Psoas muscle (tissue), 8 donors: Measurements from ENCODE around the gene MYDGF. TPM values are rescaled to one million over a fixed set of nuclear protein-coding genes. Genes with fewer than 3 reads are reported as not detected.

ENCODE experiments used
- ATAC-seq, 4 donors: fragments of 200-7000 bp; cut with Tn5 transposase; one replicate each; pipeline ENCODE4 v1.9.1; 2020; ENCODE audit warnings: moderate library complexity in 3 of 4, mild to moderate bottlenecking in 2 of 4
- DNase-seq, 2 donors: peaks; one replicate each; pipeline ENCODE4 v3.0.0-alpha.2; 2020
- H3K27ac ChIP-seq: fragments of 200-600 bp; one replicate; pipeline ENCODE4 v1.8.0; 2022
- H3K27me3 ChIP-seq, 3 donors: fragments of 200-600 bp in 1 of 3; one replicate each; pipeline versions ENCODE4 v1.6.1 to v1.8.0; 2013 to 2022; ENCODE audit warnings: low read length in 2 of 3, mild to moderate bottlenecking in 2 of 3, moderate library complexity in 1 of 3; ENCODE audit not compliant: insufficient read depth in 3 of 3
- H3K36me3 ChIP-seq, 2 donors: fragments of 200-600 bp in 1 of 2; one replicate each; pipeline versions ENCODE4 v1.6.1 to v1.8.0; 2013 to 2022; ENCODE audit warnings: low read depth in 1 of 2, mild to moderate bottlenecking in 1 of 2, moderate library complexity in 1 of 2; ENCODE audit not compliant: insufficient read depth in 1 of 2
- H3K4me1 ChIP-seq: fragments of 200-600 bp; one replicate; pipeline ENCODE4 v1.8.0; 2022
- H3K4me3 ChIP-seq: fragments of 200-600 bp; one replicate; pipeline ENCODE4 v1.8.0; 2022; ENCODE audit warnings: mild to moderate bottlenecking
- H3K9me3 ChIP-seq: fragments of 200-600 bp; one replicate; pipeline ENCODE4 v1.8.0; 2022
- WGBS, 3 donors: extraction: QIAGEN DNeasy Blood & Tissue Kit; methylation state at CpG; one replicate each; pipeline versions ENCODE4 v1.1.6 to v1.1.7; 2013; 5-methylcytosine and 5-hydroxymethylcytosine counted together
- intact Hi-C, 2 donors: fragments of 100-400 bp; cut with DNase I; formaldehyde crosslinking; loops; one replicate each; pipeline versions ENCODE4 v1.11.0 to v1.14.2; 2022
- polyA plus RNA-seq, 3 donors: library from polyadenylated mRNA; stranded (reverse); fragments of 200-250 nt; gene quantifications; one replicate each; pipeline ENCODE4 v1.2.3, GENCODE V29; 2013
- total RNA-seq, 4 donors: library from RNA; stranded (reverse); fragmentation: NEBNext Ultra II Directional in 2 of 4; extraction: Animal tissue kit (Norgen Biotek cat#: 25700) in 2 of 4; gene quantifications; one replicate each; pipeline versions ENCODE4 v1.2.1 to v1.2.4, GENCODE V29; 2021 to 2023
- TF ChIP-seq, protein P1 (sequence below): fragments of 200-600 bp; IDR thresholded peaks from one replicate; pipeline ENCODE4 v1.8.0; 2022; ENCODE audit warnings: antibody characterized with exemption
- donor health status: healthy with polysubstance abuse.
- donor health status: DM: no; HTN: no; CAD: no; lungs with moderate emphysema.
- donor health status: Bipolar disorder and iron deficiency.
- donor health status: healthy.
- donor health status: DM: yes; HTN: yes; CAD: no.
- donor health status: DM: no; HTN: no; CAD: no.
- donor health status: DM: no; HTN: no; CAD: no.
- donor health status: DM: yes; HTN: yes; CAD: no.

Gene MYDGF
- total and polyA plus RNA-seq, 7 donors: 11.4 to 164 (median 23.9) TPM

DNA sequence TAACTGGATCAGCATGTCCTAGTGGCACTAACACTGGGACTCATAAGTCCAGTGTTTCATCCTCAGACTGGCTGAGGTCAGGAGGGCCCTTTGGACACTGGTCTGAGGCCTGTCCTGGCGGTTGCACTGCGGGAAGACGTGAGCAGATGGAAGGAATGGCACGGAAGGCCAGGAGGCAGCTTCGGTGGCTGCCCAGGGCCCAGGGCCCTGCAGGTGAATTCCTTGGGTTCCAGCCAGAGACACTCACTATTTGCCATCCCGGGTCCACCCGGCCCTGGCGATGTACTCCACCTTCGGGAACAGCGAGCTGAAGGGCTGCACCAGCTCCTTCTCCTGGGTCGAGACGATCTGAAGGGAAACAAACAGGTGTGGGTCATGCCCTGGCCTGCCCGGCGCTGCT lies 27.2 kb upstream of the MYDGF start:
- H3K36me3 ChIP-seq: peaks cover 10 to 74% of the 10 kb centered on the region in 2 donors
- peak in 1 of 2 donors; percentile 61 for DNase-seq
- TF ChIP-seq, protein P1, sequence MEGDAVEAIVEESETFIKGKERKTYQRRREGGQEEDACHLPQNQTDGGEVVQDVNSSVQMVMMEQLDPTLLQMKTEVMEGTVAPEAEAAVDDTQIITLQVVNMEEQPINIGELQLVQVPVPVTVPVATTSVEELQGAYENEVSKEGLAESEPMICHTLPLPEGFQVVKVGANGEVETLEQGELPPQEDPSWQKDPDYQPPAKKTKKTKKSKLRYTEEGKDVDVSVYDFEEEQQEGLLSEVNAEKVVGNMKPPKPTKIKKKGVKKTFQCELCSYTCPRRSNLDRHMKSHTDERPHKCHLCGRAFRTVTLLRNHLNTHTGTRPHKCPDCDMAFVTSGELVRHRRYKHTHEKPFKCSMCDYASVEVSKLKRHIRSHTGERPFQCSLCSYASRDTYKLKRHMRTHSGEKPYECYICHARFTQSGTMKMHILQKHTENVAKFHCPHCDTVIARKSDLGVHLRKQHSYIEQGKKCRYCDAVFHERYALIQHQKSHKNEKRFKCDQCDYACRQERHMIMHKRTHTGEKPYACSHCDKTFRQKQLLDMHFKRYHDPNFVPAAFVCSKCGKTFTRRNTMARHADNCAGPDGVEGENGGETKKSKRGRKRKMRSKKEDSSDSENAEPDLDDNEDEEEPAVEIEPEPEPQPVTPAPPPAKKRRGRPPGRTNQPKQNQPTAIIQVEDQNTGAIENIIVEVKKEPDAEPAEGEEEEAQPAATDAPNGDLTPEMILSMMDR: no peak
- 51 to 78% (median 65%) methylated on average over 14 of the region's 14 CpGs for WGBS, 3 donors
- intact Hi-C loops: no loop called here
- H3K4me3 ChIP-seq: no peak overlapping the region
- no peaks in the 10 kb centered on the region for H3K27me3 ChIP-seq
- no peaks in the 10 kb centered on the region for H3K9me3 ChIP-seq
- H3K27ac ChIP-seq: peak overlapping the region; percentile 95
- ATAC-seq: peak in 1 of 4 donors; percentile 6
- H3K4me1 ChIP-seq: peaks cover 51% of the 10 kb centered on the region

DNA sequence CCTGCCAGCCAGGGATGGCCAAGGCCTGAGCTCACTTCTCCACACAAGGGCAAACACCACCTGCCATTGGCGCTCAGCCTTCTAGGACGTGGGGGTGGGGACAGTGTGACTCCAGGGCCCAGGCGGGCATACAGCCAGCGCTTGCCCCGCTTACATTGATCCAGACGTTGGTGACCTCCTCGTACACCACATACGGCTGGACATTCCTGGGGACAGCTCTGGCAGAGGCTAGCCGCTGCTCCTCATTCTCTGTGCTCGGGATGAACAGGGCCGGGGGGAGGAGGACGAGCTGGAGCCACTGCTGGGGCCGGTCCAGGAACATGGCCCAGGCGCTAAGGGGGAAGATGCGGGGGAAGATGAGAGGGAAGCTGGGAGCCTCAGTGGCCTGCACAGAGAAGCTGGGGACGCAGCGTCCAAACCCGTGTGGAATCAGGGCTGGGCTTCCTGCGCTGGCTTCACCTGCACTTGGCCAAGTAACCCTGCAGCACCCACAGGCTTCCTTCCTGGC lies 25.1 kb upstream of the MYDGF start:
- peak overlapping the region; percentile 95 for H3K27ac ChIP-seq
- DNase-seq: peak; percentile 87 to 95

DNA sequence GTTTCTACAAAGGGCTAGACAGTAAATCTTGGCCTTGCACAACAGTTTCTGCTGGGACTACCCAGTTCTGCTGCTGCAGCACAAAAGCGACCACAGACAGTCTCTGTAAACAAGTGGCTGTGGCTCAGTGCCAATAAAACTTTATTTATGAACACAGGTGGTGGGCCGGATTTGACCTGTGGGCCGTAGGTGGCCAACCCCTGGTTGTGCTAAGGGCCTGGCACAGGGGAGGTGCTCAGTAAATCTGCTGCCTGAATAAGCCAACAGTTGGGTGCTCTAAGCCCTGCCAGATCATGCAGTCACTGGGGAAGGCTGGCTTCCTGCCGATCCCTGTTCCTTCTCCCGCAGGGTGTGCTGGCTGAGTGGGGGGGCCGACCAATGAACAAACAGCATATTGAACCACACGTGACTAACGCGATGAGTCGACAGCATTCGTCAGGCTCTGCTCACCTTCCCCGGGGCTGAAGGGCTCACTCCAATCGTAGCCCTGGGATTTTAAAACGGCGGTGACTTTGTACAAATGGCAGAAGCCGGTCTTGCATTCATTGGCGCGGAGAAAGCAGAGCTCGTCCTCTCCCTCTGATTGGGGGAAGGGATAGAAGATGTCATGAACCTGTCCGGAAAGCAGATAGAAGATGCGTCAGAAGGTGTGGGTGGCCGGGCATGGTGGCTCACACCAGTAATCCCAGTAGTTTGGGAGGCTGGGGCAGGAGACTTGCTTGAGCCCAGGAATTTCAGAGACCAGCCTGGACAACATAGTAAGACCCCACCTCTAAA lies 24.3 kb upstream of the MYDGF start:
- ATAC-seq (peak; percentile 76 to 81 (median 79)), DNase-seq (peak; percentile 89 to 97)
- Histone ChIP-seq H3K4me3 (peak overlapping the region; percentile 39), H3K27ac (peak overlapping the region; percentile 95), H3K27me3 (no peaks in the 10 kb centered on the region), H3K4me1 (peaks cover 59% of the 10 kb centered on the region), H3K36me3 (peaks cover 3 to 69% of the 10 kb centered on the region in 2 donors), H3K9me3 (no peaks in the 10 kb centered on the region)
- TF ChIP-seq, protein P1: no peak
- intact Hi-C loops: no loop called here
- 17 to 37% (median 23%) methylated on average over 22 of the region's 22 CpGs for WGBS, 3 donors

More for the DNA sequence above, 25.1 kb upstream of the MYDGF start:
- Histone ChIP-seq H3K4me1 (peaks cover 59% of the 10 kb centered on the region), H3K27me3 (no peaks in the 10 kb centered on the region), H3K36me3 (peaks cover 2 to 69% of the 10 kb centered on the region in 2 donors), H3K9me3 (no peaks in the 10 kb centered on the region), H3K4me3 (peak overlapping the region; percentile 39)
- intact Hi-C loops: no loop called here
- peak; percentile 60 to 79 (median 68) for ATAC-seq
- TF ChIP-seq, protein P1: no peak
- 19 to 32% (median 28%) methylated on average over 18 to 19 of the region's 19 CpGs for WGBS, 3 donors

DNA sequence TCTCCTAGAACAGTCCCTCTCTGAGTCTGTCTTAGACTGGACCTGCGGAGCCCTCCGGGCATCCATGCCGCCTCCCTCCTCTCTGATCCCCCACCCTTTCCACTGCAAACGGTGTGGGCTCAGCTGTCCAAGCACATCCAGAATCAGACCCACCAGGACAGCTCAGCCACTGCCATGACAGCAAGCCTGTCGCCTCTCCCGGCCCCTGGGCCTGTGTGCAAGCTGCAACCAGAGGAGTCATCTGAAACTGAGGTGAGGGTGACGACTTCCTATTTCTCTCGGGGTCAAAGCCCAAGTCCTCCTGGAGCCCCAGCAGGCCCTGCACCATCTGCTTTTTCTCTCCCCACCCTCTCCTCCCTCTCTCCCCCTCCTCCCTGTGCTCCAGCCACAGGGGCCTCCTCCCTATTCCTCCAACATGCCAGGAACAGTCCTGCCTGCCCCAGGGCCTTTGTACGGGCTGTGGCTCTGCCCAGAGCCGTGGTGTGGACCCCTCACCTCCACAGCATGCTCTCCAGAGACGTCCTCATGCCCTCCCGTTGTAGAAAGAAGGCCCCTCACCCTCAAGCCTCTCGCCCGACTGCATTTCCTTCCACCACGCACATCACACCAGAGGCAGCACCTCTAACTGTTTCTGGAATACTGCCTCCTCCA lies 23.5 kb upstream of the MYDGF start:
- DNase-seq (no peak), ATAC-seq (no peak)
- H3K27ac ChIP-seq: peak overlapping the region; percentile 95
- WGBS, 3 donors: 54 to 67% (median 60%) methylated on average over 15 of the region's 15 CpGs
- no peaks in the 10 kb centered on the region for H3K27me3 ChIP-seq
- peaks cover 5 to 71% of the 10 kb centered on the region in 2 donors for H3K36me3 ChIP-seq
- H3K4me3 ChIP-seq: peak overlapping the region; percentile 27
- H3K9me3 ChIP-seq: no peaks in the 10 kb centered on the region
- TF ChIP-seq, protein P1: no peak
- peaks cover 59% of the 10 kb centered on the region for H3K4me1 ChIP-seq
- intact Hi-C loops: no loop called here
